ENCODE results near the gene ATP11A.

ATP11A gene

GRCh38 chr13:112891477-112892401 is 201.9 kb downstream of the ATP11A start:
- TF ChIP-seq, protein P1, sequence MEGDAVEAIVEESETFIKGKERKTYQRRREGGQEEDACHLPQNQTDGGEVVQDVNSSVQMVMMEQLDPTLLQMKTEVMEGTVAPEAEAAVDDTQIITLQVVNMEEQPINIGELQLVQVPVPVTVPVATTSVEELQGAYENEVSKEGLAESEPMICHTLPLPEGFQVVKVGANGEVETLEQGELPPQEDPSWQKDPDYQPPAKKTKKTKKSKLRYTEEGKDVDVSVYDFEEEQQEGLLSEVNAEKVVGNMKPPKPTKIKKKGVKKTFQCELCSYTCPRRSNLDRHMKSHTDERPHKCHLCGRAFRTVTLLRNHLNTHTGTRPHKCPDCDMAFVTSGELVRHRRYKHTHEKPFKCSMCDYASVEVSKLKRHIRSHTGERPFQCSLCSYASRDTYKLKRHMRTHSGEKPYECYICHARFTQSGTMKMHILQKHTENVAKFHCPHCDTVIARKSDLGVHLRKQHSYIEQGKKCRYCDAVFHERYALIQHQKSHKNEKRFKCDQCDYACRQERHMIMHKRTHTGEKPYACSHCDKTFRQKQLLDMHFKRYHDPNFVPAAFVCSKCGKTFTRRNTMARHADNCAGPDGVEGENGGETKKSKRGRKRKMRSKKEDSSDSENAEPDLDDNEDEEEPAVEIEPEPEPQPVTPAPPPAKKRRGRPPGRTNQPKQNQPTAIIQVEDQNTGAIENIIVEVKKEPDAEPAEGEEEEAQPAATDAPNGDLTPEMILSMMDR (IDR thresholded peaks at IDR 0.05; ENCODE audit: low read length, missing control alignments), result no peak
- H3K4me3 ChIP-seq (replicated peaks; ENCODE audit: low read depth, low read length), result no peak overlapping the region
- DNase-seq (ENCODE audit: low read depth), result no peak

- no peak overlapping the region for H3K4me3 ChIP-seq (replicated peaks; ENCODE audit: low read depth, low read length)
- DNase-seq (ENCODE audit: low read depth), result no peak
- TF ChIP-seq, protein P1 (IDR thresholded peaks at IDR 0.05; ENCODE audit: low read length, missing control alignments), result no peak
Measured at GRCh38 chr13:112892426-112893206, 202.8 kb downstream of the ATP11A start.

- TF ChIP-seq, protein P1 (IDR thresholded peaks at IDR 0.05; ENCODE audit: low read length, missing control alignments), result no peak
- DNase-seq (ENCODE audit: low read depth), result no peak
- no peak overlapping the region for H3K4me3 ChIP-seq (replicated peaks; ENCODE audit: low read depth, low read length)
Measured at GRCh38 chr13:112893207-112893569, 203.3 kb downstream of the ATP11A start.

DNA sequence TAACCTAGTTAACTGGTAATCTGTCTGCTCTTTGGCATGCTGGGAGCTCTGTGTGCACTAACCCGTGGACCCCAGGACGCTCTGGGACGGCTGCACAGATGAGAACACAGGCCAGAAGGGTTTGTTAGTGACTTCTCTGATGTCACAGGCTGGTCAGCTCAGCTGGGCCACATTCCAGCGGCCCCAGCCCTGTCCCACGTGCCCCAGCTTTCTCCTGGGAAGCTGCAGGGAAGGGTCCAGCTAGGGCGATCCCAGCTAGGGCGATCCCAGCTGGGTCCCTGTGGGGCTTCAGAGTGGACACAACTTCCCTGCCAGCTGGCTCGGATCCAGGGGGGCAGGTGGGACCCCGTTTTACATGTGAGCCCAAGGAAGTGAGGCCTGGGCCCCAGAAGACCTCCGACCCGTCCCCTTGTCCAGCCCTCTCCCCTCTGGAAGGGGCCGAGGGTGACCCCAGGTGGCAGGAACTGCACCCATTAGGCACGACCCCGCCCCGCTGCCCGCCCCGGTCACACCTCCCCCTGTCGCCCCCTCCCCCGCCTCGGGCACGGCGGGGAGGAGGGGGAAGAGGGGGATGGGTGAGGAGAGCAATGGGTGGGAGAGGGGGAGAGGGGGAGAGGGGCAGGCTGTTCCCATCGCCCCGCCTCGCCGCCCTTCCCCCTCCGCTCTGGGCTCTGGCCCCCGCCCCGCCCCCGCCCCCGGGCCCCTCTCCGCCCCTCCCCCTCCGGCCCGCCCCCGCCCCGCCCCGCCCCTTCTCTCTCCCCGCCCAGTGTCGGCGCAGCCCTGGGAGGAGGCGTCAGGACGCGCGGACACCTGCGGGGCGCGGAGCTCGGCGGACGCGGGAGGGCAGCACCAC is 204.0 kb downstream of the ATP11A start:
- peak; percentile 25 for DNase-seq (ENCODE audit: low read depth)

DNA sequence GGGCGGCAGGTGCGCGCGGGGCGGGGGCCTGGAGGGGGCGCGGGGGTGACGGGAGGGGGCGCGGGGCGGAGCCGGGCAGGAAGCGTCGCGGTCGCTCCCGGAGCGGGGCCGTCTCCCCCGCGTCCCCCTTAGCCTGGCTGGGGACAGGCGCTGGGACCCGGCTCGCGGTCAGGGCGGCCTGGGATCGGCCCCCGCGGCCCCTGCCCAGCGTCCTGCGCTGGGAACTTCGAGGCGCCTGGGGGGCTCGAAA is 204.5 kb downstream of the ATP11A start:
- TF ChIP-seq, protein P1 (IDR thresholded peaks at IDR 0.05; ENCODE audit: low read length, missing control alignments), result no peak
- no peak overlapping the region for H3K4me3 ChIP-seq (replicated peaks; ENCODE audit: low read depth, low read length)
- no peak for DNase-seq (ENCODE audit: low read depth)

More for the DNA sequence above, 204.0 kb downstream of the ATP11A start:
- peak overlapping the region; percentile 19 for H3K4me3 ChIP-seq (replicated peaks; ENCODE audit: low read depth, low read length)
- TF ChIP-seq, protein P1 (IDR thresholded peaks at IDR 0.05; ENCODE audit: low read length, missing control alignments), result no peak

- DNase-seq (ENCODE audit: low read depth), result no peak
- TF ChIP-seq, protein P1 (IDR thresholded peaks at IDR 0.05; ENCODE audit: low read length, missing control alignments), result no peak
- no peak overlapping the region for H3K4me3 ChIP-seq (replicated peaks; ENCODE audit: low read depth, low read length)
Measured at GRCh38 chr13:112894673-112895481, 205.0 kb downstream of the ATP11A start.

All from fibroblast of pulmonary artery (primary cell).